Gastroesophageal sphincter (tissue), 4 donors: ENCODE data around the gene COL1A1. TPM values are rescaled to one million over a fixed set of nuclear protein-coding genes. Genes with fewer than 3 reads are reported as not detected.

Experiments
- ATAC-seq: fragments of 150-250 bp; one replicate; pipeline ENCODE4 v1.9.1; 2016; ENCODE audit warnings: mild to moderate bottlenecking, moderate library complexity
- H3K27ac ChIP-seq, 4 donors: fragments of 200-600 bp; sonication (generic) in 3 of 4; 1 replicate in 3 of 4; 2 replicates in 1 of 4; pipeline ENCODE4 v1.5.1; 2016 to 2019
- H3K27me3 ChIP-seq: fragments of 200-600 bp; sonication (generic); one replicate; pipeline ENCODE4 v1.5.1; 2019
- H3K36me3 ChIP-seq, 2 donors: fragments of 200-600 bp; sonication (generic); one replicate each; pipeline ENCODE4 v1.5.1; 2019; ENCODE audit warnings: control low read depth in 1 of 2
- H3K4me1 ChIP-seq, 3 donors: fragments of 200-600 bp; sonication (generic); 1 replicate in 2 of 3; 2 replicates in 1 of 3; pipeline ENCODE4 v1.5.1; 2016 to 2019; ENCODE audit warnings: control low read depth in 2 of 3
- H3K4me3 ChIP-seq, 2 donors: fragments of 200-600 bp; sonication (generic); one replicate each; pipeline ENCODE4 v1.5.1; 2019; ENCODE audit warnings: mild to moderate bottlenecking in 1 of 2, moderate library complexity in 1 of 2
- H3K9me3 ChIP-seq, 3 donors: fragments of 200-600 bp; sonication (generic); one replicate each; pipeline ENCODE4 v1.5.1; 2017 to 2019; ENCODE audit warnings: control low read depth in 2 of 3
- EP300 ChIP-seq: sonication (generic); formaldehyde crosslinking; IDR thresholded peaks from one replicate; pipeline ENCODE4 v1.6.1; 2017; ENCODE audit warnings: antibody characterized with exemption, mild to moderate bottlenecking
- POLR2A ChIP-seq, 2 donors: fragments of 450-650 bp; IDR thresholded peaks; one replicate each; pipeline ENCODE4 v1.6.1; 2017; ENCODE audit warnings: antibody characterized with exemption in 2 of 2, mild to moderate bottlenecking in 2 of 2, moderate library complexity in 1 of 2
- POLR2AphosphoS5 ChIP-seq: sonication (generic); formaldehyde crosslinking; IDR thresholded peaks from one replicate; pipeline ENCODE4 v1.6.1; 2017; ENCODE audit warnings: antibody characterized with exemption
- WGBS, 2 donors: methylation state at CpG; one replicate each; pipeline ENCODE4 v1.1.5; 2018; ENCODE audit warnings: low coverage in 1 of 2; 5-methylcytosine and 5-hydroxymethylcytosine counted together
- total RNA-seq, 4 donors: library from RNA; depleted of rRNA; stranded (reverse); fragments of >200 nt; gene quantifications; one replicate each; pipeline ENCODE4 v1.1.0, GENCODE V29; 2016
- TF ChIP-seq, protein P1 (sequence below), 4 experiments: fragments of 200-600 bp in 2 of 4; fragments of 450-650 bp in 2 of 4; sonication (generic) in 1 of 4; IDR thresholded peaks; one replicate each; pipeline ENCODE4 v1.5.1; 2017 to 2019; ENCODE audit warnings: antibody characterized with exemption in 4 of 4, mild to moderate bottlenecking in 2 of 4, moderate library complexity in 2 of 4

COL1A1 gene
- total RNA-seq, 4 donors from 2014 or later: 14.6 to 92.9 (median 69.7) TPM

DNA sequence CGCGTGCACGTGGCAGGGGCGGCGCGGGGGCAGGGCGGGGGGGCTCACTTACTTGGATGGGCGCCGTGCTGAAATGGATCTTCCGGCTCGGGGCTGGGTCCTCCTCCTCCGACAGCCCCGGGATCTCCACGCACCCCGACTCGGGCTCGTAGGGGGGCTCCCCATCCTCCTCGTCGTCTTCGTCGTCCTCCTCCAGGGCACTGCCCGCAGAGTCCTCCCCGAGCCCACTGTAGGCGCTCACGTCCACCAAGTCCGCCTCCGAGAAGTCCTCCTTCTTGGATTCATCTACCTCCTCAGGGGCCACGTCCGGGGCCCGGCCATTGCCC lies 52.4 kb downstream of the COL1A1 start:
- Histone ChIP-seq H3K27me3 (no peaks in the 10 kb centered on the region), H3K27ac (peak overlapping the region; percentile 48 to 97 (median 93)), H3K9me3 (no peaks in the 10 kb centered on the region), H3K4me3 (peak overlapping the region; percentile 47 to 89), H3K36me3 (peaks cover 0 to 15% of the 10 kb centered on the region in 2 donors), H3K4me1 (peaks cover 0 to 88% (median 50%) of the 10 kb centered on the region in 3 donors)
- no peak for ATAC-seq
- 0% methylated on average over 5 of the region's 30 CpGs; no CpG with 5 or more reads in 1 of the 2 donors for WGBS, 2 donors
- TF ChIP-seq, protein P1, sequence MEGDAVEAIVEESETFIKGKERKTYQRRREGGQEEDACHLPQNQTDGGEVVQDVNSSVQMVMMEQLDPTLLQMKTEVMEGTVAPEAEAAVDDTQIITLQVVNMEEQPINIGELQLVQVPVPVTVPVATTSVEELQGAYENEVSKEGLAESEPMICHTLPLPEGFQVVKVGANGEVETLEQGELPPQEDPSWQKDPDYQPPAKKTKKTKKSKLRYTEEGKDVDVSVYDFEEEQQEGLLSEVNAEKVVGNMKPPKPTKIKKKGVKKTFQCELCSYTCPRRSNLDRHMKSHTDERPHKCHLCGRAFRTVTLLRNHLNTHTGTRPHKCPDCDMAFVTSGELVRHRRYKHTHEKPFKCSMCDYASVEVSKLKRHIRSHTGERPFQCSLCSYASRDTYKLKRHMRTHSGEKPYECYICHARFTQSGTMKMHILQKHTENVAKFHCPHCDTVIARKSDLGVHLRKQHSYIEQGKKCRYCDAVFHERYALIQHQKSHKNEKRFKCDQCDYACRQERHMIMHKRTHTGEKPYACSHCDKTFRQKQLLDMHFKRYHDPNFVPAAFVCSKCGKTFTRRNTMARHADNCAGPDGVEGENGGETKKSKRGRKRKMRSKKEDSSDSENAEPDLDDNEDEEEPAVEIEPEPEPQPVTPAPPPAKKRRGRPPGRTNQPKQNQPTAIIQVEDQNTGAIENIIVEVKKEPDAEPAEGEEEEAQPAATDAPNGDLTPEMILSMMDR (IDR thresholded peaks at IDR 0.05): no peak
- TF ChIP-seq POLR2A (IDR thresholded peaks at IDR 0.05) (no peak), EP300 (no peak), POLR2AphosphoS5 (no peak)

DNA sequence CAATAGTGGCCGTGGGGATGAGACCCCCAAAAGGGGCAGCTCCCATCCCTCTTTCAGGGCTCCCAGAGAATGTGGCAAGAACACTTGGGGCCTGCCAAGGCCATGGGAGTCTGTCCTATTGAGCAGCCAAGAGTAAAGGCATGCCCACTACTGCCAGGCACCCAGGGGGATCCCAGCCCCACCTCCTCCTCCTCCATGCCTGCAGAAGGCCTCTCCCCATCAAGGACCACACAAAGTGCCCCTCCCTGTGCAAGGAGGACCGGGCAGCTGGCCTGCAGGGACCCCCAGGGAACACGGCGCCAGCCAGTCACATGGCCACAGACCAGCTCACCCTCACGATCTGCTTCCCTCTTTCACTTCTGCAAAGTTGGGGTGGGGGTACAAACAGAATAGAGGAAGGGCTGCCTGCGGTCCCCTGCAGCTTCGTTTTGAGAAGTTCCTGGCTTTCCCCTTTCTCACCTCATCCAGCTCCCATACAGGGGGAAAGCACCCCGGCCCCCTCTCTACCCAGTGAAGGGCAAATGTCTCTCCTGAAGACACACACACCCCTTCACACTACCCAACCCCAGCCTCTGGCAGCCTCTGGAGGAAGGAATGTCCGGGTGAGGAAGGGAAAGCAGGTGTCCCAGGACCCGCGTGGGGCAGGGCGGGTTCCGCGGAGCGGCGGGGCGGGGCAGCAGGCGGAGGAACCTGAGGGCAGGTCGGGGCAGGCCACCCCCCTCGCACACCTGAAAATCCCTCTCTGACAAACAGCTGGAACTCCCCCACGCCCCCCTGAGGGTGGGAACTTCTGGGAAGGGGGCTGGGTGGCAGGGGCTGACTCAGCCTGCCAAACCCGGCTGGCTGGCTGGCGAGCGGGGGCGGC lies 53.0 kb downstream of the COL1A1 start:
- no peaks in the 10 kb centered on the region for H3K27me3 ChIP-seq
- 0% methylated on average over 6 of the region's 25 CpGs; no CpG with 5 or more reads in 1 of the 2 donors for WGBS, 2 donors
- ATAC-seq: no peak
- no peaks in the 10 kb centered on the region for H3K9me3 ChIP-seq
- peaks cover 0 to 21% of the 10 kb centered on the region in 2 donors for H3K36me3 ChIP-seq
- TF ChIP-seq EP300: no peak
- TF ChIP-seq, protein P1 (IDR thresholded peaks at IDR 0.05): peak in 3 of 4 experiments; percentile 8 to 50 (median 38)
- TF ChIP-seq POLR2A (IDR thresholded peaks at IDR 0.05): no peak
- peak; percentile 50 for TF ChIP-seq POLR2AphosphoS5
- H3K4me3 ChIP-seq: peak overlapping the region; percentile 47 to 89
- H3K4me1 ChIP-seq: peaks cover 0 to 83% (median 44%) of the 10 kb centered on the region in 3 donors
- H3K27ac ChIP-seq: peak overlapping the region; percentile 48 to 97 (median 93)

GRCh38 chr17:50147841-50148225 lies 53.6 kb downstream of the COL1A1 start:
- 0% methylated on average over 3 to 4 of the region's 5 CpGs for WGBS, 2 donors
- TF ChIP-seq, protein P1 (IDR thresholded peaks at IDR 0.05): no peak
- TF ChIP-seq POLR2AphosphoS5 (no peak), POLR2A (IDR thresholded peaks at IDR 0.05) (no peak), EP300 (no peak)
- peak overlapping the region in 3 of 4 donors; percentile 91 to 97 (median 95) for H3K27ac ChIP-seq
- H3K4me3 ChIP-seq: peak overlapping the region; percentile 47 to 89
- no peak for ATAC-seq
- no peaks in the 10 kb centered on the region for H3K9me3 ChIP-seq
- H3K4me1 ChIP-seq: peaks cover 0 to 83% (median 42%) of the 10 kb centered on the region in 3 donors
- no peaks in the 10 kb centered on the region for H3K27me3 ChIP-seq
- peaks cover 0 to 27% of the 10 kb centered on the region in 2 donors for H3K36me3 ChIP-seq

GRCh38 chr17:50146927-50147665 lies 54.3 kb downstream of the COL1A1 start:
- no peak for ATAC-seq
- H3K27ac ChIP-seq: peak overlapping the region in 3 of 4 donors; percentile 91 to 97 (median 95)
- peaks cover 0 to 35% of the 10 kb centered on the region in 2 donors for H3K36me3 ChIP-seq
- peaks cover 0 to 83% (median 36%) of the 10 kb centered on the region in 3 donors for H3K4me1 ChIP-seq
- WGBS, 2 donors: 7 to 18% methylated on average over 3 to 9 of the region's 15 CpGs
- TF ChIP-seq, protein P1 (IDR thresholded peaks at IDR 0.05): no peak
- TF ChIP-seq EP300 (no peak), POLR2AphosphoS5 (no peak), POLR2A (IDR thresholded peaks at IDR 0.05) (no peak)
- H3K27me3 ChIP-seq: no peaks in the 10 kb centered on the region
- H3K4me3 ChIP-seq: peak overlapping the region; percentile 47 to 89
- no peaks in the 10 kb centered on the region for H3K9me3 ChIP-seq
